Esophagus muscularis mucosa (tissue), 4 donors: ENCODE measurements around the gene FAM47E. TPM values are rescaled to one million over a fixed set of nuclear protein-coding genes. Genes with fewer than 3 reads are reported as not detected.

Experiments used
- DNase-seq: peaks from one replicate; pipeline ENCODE4 v3.0.0-alpha.2; 2017; ENCODE audit errors: extremely low spot score
- H3K27ac ChIP-seq, 4 donors: fragments of 200-600 bp; sonication (generic); replicated peaks in 1 of 4; 1 replicate in 3 of 4; 2 replicates in 1 of 4; pipeline ENCODE4 v1.5.1; 2016 to 2019; ENCODE audit warnings: mild to moderate bottlenecking in 1 of 4
- H3K27me3 ChIP-seq, 4 donors: fragments of 200-600 bp; sonication (generic); one replicate each; pipeline versions ENCODE4 v1.5.1 to v1.6.0; 2016 to 2019
- H3K36me3 ChIP-seq, 4 donors: fragments of 200-600 bp; sonication (generic); one replicate each; pipeline ENCODE4 v1.5.1; 2016 to 2019
- H3K4me1 ChIP-seq, 4 donors: fragments of 200-600 bp; sonication (generic); one replicate each; pipeline ENCODE4 v1.5.1; 2016 to 2019
- H3K4me3 ChIP-seq, 4 donors: fragments of 200-600 bp; sonication (generic); 1 replicate in 2 of 4; 2 replicates in 2 of 4; pipeline ENCODE4 v1.5.1; 2016 to 2019; ENCODE audit warnings: mild to moderate bottlenecking in 4 of 4, moderate library complexity in 1 of 4
- H3K9me3 ChIP-seq, 4 donors: fragments of 200-600 bp; sonication (generic); 1 replicate in 3 of 4; 2 replicates in 1 of 4; pipeline ENCODE4 v1.5.1; 2016 to 2019
- CTCF ChIP-seq, 3 experiments: fragments of 200-600 bp in 2 of 3; fragments of 450-650 bp in 1 of 3; sonication (generic) in 2 of 3; IDR thresholded peaks; one replicate each; pipeline ENCODE4 v1.5.1; 2017 to 2019; ENCODE audit warnings: antibody characterized with exemption in 3 of 3, mild to moderate bottlenecking in 2 of 3, moderate library complexity in 1 of 3
- EP300 ChIP-seq: sonication (generic); formaldehyde crosslinking; IDR thresholded peaks from one replicate; pipeline ENCODE4 v1.6.1; 2017; ENCODE audit warnings: antibody characterized with exemption
- POLR2A ChIP-seq: fragments of 450-650 bp; IDR thresholded peaks from one replicate; pipeline ENCODE4 v1.6.1; 2017; ENCODE audit warnings: antibody characterized with exemption, moderate library complexity, mild to moderate bottlenecking, low read depth
- POLR2AphosphoS5 ChIP-seq, 2 donors: sonication (generic); formaldehyde crosslinking; IDR thresholded peaks; one replicate each; pipeline ENCODE4 v1.6.1; 2017; ENCODE audit warnings: antibody characterized with exemption in 2 of 2
- WGBS: methylation state at CpG from one replicate; pipeline ENCODE4 v1.1.5; 2018; 5-methylcytosine and 5-hydroxymethylcytosine counted together
- intact Hi-C: fragments of 100-400 bp; cut with DNase I; formaldehyde crosslinking; loops from one replicate; pipeline ENCODE4 v1.15.1; 2023
- total RNA-seq, 4 donors: library from RNA; depleted of rRNA; stranded (reverse); fragments of >200 nt; gene quantifications; one replicate each; pipeline versions ENCODE4 v1.1.0 to v1.2.1, GENCODE V29; 2016

The FAM47E gene
- total RNA-seq, 4 donors from 2014 or later: 2.0 to 2.2 (median 2.1) TPM

GRCh38 chr4:76233529-76233928 lies 18.0 kb upstream of the FAM47E start:
- DNase-seq: no peak
- WGBS: 54% methylated on average over 2 of the region's 2 CpGs
- no peak for TF ChIP-seq POLR2AphosphoS5 (IDR thresholded peaks at IDR 0.05)
- no peak for TF ChIP-seq CTCF (IDR thresholded peaks at IDR 0.05)
- TF ChIP-seq EP300: no peak
- TF ChIP-seq POLR2A: no peak
- Histone ChIP-seq H3K9me3 (no peaks in the 10 kb centered on the region), H3K27me3 (no peaks in the 10 kb centered on the region), H3K4me3 (no peak overlapping the region), H3K27ac (no peak overlapping the region), H3K4me1 (peaks cover 0 to 19% (median 3%) of the 10 kb centered on the region in 4 donors), H3K36me3 (no peaks in the 10 kb centered on the region)
- intact Hi-C loops: no loop called here

- no peak overlapping the region for H3K4me3 ChIP-seq
- no peaks in the 10 kb centered on the region for H3K36me3 ChIP-seq
- 86% methylated on average over 14 of the region's 14 CpGs for WGBS
- H3K4me1 ChIP-seq: peaks cover 0 to 19% (median 3%) of the 10 kb centered on the region in 4 donors
- no peak overlapping the region for H3K27ac ChIP-seq
- no peaks in the 10 kb centered on the region for H3K27me3 ChIP-seq
- no peak for TF ChIP-seq POLR2AphosphoS5 (IDR thresholded peaks at IDR 0.05)
- DNase-seq: no peak
- intact Hi-C loops: no loop called here
- H3K9me3 ChIP-seq: no peaks in the 10 kb centered on the region
Observed at GRCh38 chr4:76233967-76234678, 17.4 kb upstream of the FAM47E start.

- Histone ChIP-seq H3K27ac (no peak overlapping the region), H3K4me1 (peaks cover 0 to 19% (median 3%) of the 10 kb centered on the region in 4 donors), H3K36me3 (no peaks in the 10 kb centered on the region), H3K4me3 (no peak overlapping the region), H3K9me3 (peaks cover 0 to under 1% (median under 1%) of the 10 kb centered on the region in 4 donors), H3K27me3 (no peaks in the 10 kb centered on the region)
- 98% methylated on average over 5 of the region's 5 CpGs for WGBS
- intact Hi-C loops: no loop called here
- no peak for TF ChIP-seq CTCF (IDR thresholded peaks at IDR 0.05)
- TF ChIP-seq EP300: no peak
- no peak for TF ChIP-seq POLR2A
- no peak for TF ChIP-seq POLR2AphosphoS5 (IDR thresholded peaks at IDR 0.05)
- no peak for DNase-seq
Observed at GRCh38 chr4:76234679-76235044, 16.9 kb upstream of the FAM47E start.

GRCh38 chr4:76235407-76235806 lies 16.1 kb upstream of the FAM47E start:
- no peak for TF ChIP-seq EP300
- TF ChIP-seq POLR2A: no peak
- no peak for TF ChIP-seq CTCF (IDR thresholded peaks at IDR 0.05)
- no peak for TF ChIP-seq POLR2AphosphoS5 (IDR thresholded peaks at IDR 0.05)
- Histone ChIP-seq H3K36me3 (no peaks in the 10 kb centered on the region), H3K4me1 (peaks cover 0 to 19% (median 3%) of the 10 kb centered on the region in 4 donors), H3K27me3 (no peaks in the 10 kb centered on the region), H3K27ac (no peak overlapping the region), H3K4me3 (no peak overlapping the region), H3K9me3 (peaks cover 0 to 8% (median 8%) of the 10 kb centered on the region in 4 donors)
- DNase-seq: no peak
- WGBS: 92% methylated on average over 2 of the region's 2 CpGs
- intact Hi-C loops: no loop called here

- intact Hi-C loops: no loop called here
- Histone ChIP-seq H3K27ac (no peak overlapping the region), H3K27me3 (no peaks in the 10 kb centered on the region), H3K9me3 (peaks cover 0 to 13% (median 10%) of the 10 kb centered on the region in 4 donors), H3K36me3 (no peaks in the 10 kb centered on the region), H3K4me3 (no peak overlapping the region), H3K4me1 (peaks cover 0 to 19% (median 3%) of the 10 kb centered on the region in 4 donors)
- TF ChIP-seq CTCF (IDR thresholded peaks at IDR 0.05) (no peak), POLR2AphosphoS5 (IDR thresholded peaks at IDR 0.05) (no peak), EP300 (no peak), POLR2A (no peak)
- no peak for DNase-seq
- WGBS: 58% methylated on average over 1 of the region's 1 CpG
Observed at GRCh38 chr4:76235915-76236314, 15.6 kb upstream of the FAM47E start.
